Esophagus muscularis mucosa (tissue), 3 donors: ENCODE data around the gene BPIFB6.

Experiments used
- CTCF ChIP-seq, 3 experiments: fragments of 200-600 bp in 2 of 3; fragments of 450-650 bp in 1 of 3; sonication (generic) in 2 of 3; IDR thresholded peaks; one replicate each; pipeline ENCODE4 v1.5.1; 2017 to 2019; ENCODE audit warnings: antibody characterized with exemption in 3 of 3, mild to moderate bottlenecking in 2 of 3, moderate library complexity in 1 of 3
- POLR2A ChIP-seq: fragments of 450-650 bp; IDR thresholded peaks from one replicate; pipeline ENCODE4 v1.6.1; 2017; ENCODE audit warnings: antibody characterized with exemption, moderate library complexity, mild to moderate bottlenecking, low read depth
- POLR2AphosphoS5 ChIP-seq, 2 donors: sonication (generic); formaldehyde crosslinking; IDR thresholded peaks; one replicate each; pipeline ENCODE4 v1.6.1; 2017; ENCODE audit warnings: antibody characterized with exemption in 2 of 2

- TF ChIP-seq CTCF (IDR thresholded peaks at IDR 0.05): no peak
- TF ChIP-seq POLR2AphosphoS5 (IDR thresholded peaks at IDR 0.05): no peak
- TF ChIP-seq POLR2A: no peak
Observed at GRCh38 chr20:33018169-33018931, 13.1 kb upstream of the BPIFB6 start.
